Stimulated activated CD4-positive, alpha-beta T cell treated with anti-CD3 and anti-CD28 coated beads, Interleukin-2, amount 100 ng/mL, for 24 hours (primary cell): Measurements from ENCODE around the gene ARFGAP3.

ENCODE experiments used
- DNase-seq, 2 donors: peaks; one replicate each; pipeline ENCODE4 v3.0.0-alpha.2; 2020

Gene ARFGAP3

DNA sequence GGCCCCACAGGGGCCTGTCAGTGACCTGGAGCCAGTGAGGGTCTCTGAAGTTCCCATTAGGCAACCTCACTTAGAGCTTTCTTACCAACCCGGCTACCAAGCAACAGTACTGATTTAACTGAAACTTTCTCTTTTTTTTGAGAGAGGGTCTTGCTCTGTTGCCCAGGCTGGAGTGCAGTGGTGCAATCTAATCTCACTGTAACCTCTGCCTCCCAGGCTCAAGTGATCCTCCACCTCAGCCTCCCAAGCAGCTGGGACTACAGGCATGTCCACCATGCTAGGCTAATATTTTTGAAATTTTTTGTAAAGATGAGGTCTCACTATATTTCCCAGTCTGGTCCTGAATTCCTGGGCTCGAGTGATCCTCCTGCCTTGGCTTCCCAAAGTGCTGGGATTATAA lies 42.5 kb downstream of the ARFGAP3 start:
- no peak for DNase-seq

DNA sequence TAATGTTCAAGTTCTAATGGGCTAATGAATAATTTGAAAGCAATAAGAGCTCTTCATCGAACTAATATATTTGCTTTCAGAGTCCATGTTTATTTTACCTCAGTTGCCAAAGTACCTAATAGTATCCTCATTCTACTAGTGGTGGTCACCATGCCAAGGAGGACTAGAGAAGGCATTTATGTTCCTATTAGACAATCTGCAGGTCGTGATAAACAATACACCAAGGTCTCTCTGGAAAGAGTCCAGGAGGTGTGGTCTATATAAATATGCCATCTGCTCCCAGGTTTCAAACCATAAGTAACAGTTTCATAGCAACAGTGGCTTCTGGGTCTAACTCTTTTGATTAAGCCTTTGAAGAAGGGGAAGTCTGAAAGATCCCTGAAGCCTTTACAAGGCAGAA lies 42.9 kb downstream of the ARFGAP3 start:
- no peak for DNase-seq

DNA sequence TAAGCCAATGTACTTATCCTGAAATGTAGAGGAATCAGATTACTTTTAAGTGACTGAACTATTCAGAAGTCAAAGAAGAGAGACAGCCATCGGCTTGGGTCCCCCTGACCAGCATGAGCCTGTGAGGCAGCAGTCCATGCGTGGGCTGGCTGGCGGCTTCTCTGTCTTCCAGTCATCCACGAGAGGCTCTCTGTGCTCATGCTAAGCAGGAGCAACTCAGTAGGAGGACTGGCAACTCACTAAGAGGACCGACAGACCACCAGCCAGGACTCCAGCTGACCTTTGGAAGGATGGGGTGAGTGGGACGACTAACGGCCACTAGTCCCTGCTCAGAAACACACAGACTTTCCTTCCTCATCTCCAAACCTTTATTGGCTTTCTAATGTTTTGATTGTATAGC lies 43.6 kb downstream of the ARFGAP3 start:
- no peak for DNase-seq

DNA sequence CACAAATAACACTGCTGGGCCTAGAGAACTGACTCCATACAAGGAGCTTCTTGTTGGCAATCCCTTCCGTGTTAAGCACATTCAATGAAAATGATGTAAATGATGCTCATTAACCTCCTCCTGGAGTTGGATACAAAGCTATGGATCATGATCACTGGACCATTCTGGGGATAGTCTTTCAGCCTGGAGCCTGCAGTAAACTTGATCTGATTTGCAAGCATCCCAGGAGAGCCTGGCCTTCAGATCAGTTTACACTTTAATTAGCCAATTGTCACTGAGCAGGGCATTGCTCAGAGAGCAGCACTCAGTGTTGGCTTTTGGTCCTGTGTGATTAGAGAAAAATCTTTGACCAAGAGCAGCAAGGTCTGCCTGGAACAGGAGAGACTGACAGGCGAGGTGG lies 45.6 kb downstream of the ARFGAP3 start:
- no peak for DNase-seq

GRCh38 chr22:42808521-42808920 lies 48.6 kb downstream of the ARFGAP3 start:
- no peak for DNase-seq

GRCh38 chr22:42807185-42807584 lies 49.9 kb downstream of the ARFGAP3 start:
- no peak for DNase-seq

DNA sequence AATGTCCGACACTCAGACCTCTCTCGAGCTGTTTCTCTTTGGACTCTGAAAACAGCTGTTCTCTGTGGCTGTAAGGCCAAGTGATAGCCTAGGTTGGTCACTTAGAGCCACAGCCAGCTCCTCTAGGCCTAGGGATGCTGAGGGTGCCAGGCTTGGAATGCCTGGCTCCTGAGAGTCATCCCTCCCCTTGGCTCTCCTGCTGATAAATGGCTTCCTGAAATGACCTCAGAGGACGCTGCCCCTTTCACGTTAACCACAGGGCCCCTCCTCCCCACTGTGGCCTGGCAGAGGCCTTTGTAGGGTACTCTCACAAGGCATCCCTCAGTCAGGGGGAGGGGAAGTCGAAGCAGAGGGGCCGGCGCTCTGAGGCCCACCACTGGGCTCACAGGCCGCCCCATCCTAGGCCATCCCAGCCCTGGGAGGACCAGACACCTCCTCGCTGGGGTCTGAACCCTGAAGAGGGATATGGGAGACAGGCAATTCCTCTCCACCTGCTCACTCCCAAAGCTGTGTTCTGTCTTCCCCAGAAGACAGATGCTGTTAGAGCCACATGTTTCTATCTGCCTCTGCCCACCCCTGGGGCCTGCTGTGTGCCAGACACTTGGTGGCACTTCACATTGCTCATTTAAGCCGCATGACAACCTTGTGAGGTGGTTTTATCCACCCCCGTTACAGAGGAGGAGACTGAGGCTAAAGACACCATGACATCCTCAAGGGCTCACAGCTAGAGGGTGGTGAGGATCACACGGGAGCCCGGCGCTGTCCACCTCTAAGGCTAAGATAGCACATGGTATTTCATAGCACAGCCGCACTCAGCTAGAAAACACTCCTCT lies 50.9 kb downstream of the ARFGAP3 start:
- DNase-seq, result no peak

DNA sequence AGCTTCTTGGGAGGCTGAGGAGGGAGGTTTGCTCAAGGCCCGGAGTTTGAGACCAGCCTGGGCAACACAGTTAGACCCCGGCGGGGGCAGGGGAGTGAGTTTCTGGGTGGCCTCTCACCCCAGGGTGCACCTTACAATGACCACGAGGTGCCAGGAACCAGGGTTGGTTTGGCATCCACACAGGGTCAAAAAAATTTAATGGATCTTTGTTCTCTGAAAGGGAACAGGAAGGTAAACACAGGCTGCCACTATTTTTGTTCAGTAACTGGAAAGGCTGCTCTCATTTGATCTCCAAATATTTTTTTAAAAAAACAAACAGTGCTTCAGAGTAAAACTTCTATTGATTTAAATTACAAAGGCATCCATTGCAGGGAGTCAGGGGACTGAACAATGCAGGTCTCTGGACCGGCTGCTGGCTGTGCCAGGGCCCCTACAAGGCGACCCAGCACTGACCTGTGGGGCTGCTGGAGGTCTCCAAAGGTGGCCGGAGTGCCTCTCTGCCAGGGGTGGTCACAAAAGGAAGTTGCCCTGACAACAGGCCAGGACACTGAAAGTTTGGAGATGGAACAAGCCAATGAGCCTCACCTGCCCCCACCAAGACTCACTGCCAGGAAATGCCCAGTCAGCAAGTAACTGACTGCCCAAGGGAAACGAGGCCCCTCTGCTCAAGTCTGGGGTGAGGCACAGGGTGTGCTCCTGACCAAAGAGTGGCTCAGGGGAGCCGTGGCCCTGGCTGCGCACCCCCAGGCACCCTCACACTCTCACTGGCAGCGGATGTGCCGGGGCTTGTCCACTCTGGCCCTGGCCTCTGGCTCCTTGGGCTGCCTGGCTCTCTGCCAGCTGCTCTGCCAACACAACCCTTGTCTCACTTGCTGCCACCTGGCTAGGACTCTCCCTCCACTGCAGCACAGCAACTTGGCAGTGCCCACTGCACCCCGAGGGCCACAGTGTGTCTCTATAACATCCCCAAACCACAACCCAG lies 51.8 kb downstream of the ARFGAP3 start:
- DNase-seq, result no peak

DNA sequence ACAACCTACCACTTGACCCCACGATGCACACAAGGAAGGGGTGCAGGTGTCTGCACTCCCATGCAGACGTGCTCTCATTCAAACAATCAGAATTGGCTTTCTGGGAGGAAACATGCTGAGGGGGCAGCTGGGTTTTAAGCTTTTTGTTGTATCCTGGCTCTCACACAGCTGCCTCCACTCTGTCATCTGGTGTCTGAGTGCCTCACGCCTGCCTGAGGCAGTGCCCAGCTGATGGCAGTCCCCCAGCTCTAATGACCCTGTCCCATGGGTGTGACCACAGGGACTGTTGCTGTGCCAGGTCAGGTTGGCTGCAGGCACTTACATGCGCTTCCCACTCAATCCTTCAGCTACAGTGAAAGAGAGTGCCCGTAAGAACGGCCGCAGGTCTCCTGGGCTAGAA lies 53.7 kb downstream of the ARFGAP3 start:
- no peak for DNase-seq

DNA sequence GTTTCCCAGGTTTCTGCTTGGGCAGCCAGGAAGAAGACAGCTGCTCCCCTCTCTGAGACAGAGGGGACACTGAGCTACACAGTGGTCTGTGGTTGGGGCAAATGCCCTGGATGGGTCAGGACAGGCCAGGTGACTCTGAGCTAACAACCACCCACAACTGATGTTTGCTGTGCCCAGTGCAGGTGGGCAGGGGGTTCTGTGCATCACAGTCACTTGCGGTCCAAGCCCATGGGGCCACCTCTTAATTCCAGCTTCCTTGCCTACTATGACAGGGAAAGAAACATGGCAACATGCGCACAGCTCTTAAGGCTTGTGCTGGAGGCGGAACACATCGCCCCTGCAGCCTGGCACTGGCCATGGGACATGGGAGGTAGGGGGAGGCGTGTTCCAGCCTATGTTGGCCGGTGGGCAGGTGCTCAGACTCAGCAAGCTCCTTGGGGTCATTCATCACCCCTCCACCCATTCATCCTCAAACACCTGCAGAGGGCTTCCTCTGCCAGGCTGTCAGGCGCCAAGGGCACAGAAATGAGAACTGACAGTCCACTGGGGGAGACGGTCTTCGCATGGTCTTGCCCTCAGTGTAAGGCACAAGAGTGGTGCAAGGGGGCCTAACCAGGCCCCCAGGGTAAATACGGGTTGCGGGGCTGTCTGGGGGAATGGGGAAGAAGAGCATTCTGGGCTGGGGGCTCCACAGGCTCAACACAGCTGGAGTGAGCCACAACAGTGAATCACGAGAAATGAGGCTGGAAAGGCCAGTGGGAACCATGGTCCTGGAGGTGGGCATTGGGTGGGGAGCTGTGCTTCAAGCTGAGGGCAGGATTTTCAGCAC lies 55.6 kb downstream of the ARFGAP3 start:
- no peak for DNase-seq

GRCh38 chr22:42800451-42801251 lies 56.4 kb downstream of the ARFGAP3 start:
- no peak for DNase-seq

GRCh38 chr22:42799461-42800405 lies 57.3 kb downstream of the ARFGAP3 start:
- DNase-seq, result no peak

DNA sequence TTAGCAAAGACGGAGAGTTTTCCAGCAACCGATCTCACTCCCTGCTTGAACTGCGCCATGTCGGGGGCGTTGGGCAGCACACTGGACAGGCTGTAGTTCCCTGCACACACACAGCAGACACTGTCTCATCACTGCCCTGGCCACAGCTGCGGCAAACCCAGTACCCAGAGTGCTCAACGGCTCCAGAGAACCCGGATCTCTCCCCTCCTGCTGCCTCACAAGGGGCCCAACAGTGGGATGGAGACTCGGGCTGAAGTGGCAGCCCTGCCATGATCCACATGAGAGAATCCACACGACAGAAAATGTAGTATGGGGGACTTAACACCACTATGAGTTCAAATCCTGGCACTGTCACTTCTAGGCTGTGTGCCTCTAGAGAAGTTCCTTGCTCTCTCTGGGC lies 58.0 kb downstream of the ARFGAP3 start:
- no peak for DNase-seq

DNA sequence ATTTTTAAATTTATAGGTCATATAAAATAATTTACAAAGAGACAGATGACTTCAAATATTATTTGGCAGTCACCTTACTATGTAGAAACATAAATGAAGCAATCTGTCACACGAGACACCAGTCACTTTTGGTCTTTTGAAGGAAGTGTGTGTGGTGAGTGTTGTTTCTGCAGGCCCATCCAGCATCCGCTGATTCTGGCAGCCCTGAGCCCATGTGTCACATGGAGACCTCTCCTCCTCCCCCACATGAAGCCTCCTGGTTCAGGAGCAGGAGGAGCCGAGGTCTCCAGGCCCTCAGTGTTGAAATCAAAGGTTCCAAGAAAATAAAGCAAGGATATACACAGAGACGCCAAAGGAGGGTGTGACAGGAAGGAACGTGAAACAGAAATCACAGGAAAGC lies 60.1 kb downstream of the ARFGAP3 start:
- DNase-seq, result no peak

DNA sequence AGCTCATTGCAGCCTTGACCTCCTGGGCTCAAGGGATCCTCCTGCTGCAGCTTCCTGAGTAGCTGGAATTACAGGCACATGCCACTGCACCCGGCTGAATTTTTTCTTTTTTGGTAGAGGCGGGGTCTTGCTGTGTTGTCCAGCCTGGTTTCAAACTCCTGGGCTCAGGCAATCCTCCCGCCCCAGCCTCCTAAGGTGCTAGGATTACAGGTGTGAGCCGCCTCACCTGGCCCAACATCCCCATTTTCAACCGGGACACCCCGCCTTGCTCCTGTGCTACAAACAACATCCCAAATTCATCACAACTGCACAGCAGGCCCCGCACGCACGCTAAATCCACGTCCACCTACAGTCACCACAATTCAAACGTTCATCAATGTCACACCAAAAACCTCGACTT lies 61.0 kb downstream of the ARFGAP3 start:
- DNase-seq, result no peak

GRCh38 chr22:42794551-42795510 lies 62.2 kb downstream of the ARFGAP3 start:
- no peak for DNase-seq

GRCh38 chr22:42793848-42794405 lies 63.1 kb downstream of the ARFGAP3 start:
- no peak for DNase-seq

DNA sequence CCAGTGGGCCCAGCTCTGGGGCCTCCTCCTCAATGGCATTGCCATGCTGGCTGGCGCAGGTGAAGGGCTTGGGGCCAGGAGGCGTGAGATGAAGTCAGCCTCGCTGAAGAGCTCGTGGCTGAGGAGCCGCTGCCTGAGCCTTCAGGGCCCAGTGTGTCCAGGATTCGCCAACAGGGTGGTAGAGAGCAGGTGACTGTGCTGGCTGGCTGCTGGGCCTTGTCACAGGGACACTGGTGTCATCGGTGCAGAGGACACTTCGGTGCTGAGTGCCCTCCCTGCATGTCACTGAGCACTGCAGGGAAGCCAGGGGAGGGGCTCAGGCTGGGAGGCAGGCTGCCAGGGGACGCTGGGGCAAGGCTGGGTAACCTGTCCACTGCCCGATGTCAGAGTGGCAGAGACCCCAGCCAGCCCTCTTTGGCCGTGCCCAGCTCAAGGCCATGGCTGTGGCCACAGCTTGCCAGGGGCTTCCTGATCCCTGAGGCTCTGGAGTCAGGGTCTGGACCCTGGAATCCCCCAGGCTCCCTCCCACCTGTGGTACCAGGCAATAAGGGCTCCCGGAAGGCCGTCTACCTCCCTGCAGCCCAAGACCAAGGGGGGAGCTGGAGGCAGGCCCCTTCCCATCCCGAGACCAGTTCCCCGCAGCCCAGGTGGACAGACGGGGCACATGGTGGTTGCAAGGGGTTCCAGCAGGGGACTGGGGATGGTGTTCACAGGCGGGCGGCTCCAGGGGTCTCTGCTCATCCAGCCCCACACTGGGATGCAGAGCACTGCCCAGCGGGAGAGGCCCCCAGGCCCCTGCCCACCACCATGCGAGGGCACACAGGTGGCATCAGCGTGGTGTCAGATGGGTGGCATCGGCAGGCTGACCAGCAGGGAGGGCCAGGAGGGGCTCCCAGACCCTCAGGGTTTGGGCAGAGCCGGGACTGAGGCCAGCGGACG lies 63.9 kb downstream of the ARFGAP3 start:
- DNase-seq, result no peak
